HG02973 (cell line): Measurements from ENCODE around the gene UGCG.
"Not testable (repeated sequence)": the region's sequence is repeated elsewhere in the genome, so short reads cannot be mapped to it uniquely, and the experiment has no call there.

Experiments used
- ATAC-seq: cut with Tn5 transposase; IDR thresholded peaks from one replicate; pipeline ENCODE4 v1.9.1; 2021; ENCODE audit warnings: moderate library complexity; ENCODE audit not compliant: unreplicated experiment

The UGCG gene

GRCh38 chr9:111895996-111896941, at the start of gene UGCG:
TSS of gene UGCG (plus strand) at chr9:111896814. CDS start at chr9:111897216, 402 bp downstream.
- ATAC-seq: peak; percentile 75

GRCh38 chr9:111851553-111851952, 45.1 kb upstream of the UGCG start:
- ATAC-seq: no peak

GRCh38 chr9:111852291-111852690, 44.3 kb upstream of the UGCG start:
- ATAC-seq: no peak

GRCh38 chr9:111853450-111853827, 43.2 kb upstream of the UGCG start:
- no peak for ATAC-seq

DNA sequence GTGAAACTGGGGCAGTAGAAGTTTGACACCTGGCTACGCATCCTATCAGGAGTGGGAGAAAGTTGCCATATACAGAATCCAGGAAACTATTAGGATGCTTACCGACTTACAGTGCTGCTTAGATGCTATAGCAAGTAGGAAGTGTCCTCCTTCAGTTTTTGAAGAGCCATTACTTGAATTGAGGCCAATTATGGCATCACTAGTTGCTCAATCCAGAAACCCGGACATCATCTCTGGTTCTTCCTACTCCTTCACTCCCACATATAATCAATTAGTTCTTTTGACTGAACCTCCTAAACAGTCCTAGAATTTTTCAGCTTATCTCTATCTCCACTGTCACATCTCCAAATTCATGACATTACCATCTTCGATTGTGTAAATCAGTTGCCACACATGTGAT, 41.8 kb upstream of the UGCG start:
- ATAC-seq: no peak

DNA sequence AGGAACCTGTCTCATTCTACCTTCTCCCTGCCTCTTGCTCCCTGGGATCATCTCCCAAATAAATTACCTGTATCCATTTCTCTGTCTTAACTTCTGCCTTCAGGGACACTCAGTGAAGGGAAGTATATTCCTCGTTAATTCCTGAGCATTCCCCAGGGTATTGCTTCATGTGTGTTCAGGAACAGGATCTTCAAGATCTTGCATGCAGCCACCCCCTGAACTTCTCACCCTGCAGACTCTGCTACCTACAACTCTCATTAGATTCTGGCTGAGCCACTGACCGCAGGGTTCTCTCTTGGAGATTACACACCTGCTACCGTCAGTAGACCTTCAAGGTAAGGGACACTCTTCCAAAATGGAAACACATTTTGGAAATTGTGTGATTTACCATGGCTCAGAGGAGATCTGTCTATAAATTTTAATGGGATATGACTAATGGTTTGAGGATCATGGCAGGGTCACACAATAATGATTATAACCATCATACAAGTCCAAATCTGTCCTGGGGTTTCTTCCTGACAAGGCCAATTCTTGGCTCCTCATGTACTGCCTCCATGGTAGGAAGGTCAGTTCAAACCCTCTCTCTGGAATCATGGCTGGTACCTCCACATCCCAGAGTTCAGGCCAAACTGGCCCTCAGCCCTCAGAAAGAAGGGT, 38.9 kb upstream of the UGCG start:
- ATAC-seq: no peak

DNA sequence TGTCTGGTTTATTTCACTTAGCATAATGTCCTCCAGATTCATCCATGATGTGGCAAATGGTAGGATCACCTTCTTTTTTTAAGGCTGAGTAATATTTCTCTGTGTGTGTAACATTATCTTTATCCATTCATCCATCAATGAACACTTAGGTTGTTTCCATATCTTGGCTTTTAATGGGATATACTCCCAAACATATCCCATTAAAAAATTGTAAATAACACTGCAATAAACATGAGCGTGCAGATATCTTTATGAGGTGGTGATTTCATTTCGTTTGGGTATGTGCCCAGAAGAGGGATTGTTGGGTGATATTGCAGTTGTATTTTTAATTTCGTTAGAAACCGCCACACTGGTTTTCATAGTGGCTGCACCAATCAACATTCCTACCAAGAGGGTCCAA, 36.2 kb upstream of the UGCG start:
- no peak for ATAC-seq

GRCh38 chr9:111863636-111864035, 33.0 kb upstream of the UGCG start:
- no peak for ATAC-seq

DNA sequence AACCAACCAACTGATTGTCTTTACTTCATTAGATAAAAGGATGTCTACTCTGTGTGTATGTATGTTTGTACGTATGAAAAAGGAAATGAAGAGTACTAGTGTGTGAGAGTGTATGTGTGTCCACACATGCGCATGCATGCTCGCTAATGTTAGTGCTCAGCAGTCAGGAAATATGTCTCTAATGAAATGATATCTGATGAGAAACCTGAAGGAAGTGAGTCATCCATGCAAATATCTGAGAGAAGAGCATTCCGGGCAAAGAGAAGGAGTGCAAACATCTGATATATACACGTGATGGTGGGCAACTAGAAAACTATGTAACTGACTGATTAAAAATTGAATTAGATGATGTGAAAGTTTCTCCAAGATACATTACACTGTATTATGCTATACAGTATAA, 29.6 kb upstream of the UGCG start:
- no peak for ATAC-seq

- ATAC-seq: no peak
These were observed 28.1 kb upstream of the UGCG start for GRCh38 chr9:111868475-111868874.

DNA sequence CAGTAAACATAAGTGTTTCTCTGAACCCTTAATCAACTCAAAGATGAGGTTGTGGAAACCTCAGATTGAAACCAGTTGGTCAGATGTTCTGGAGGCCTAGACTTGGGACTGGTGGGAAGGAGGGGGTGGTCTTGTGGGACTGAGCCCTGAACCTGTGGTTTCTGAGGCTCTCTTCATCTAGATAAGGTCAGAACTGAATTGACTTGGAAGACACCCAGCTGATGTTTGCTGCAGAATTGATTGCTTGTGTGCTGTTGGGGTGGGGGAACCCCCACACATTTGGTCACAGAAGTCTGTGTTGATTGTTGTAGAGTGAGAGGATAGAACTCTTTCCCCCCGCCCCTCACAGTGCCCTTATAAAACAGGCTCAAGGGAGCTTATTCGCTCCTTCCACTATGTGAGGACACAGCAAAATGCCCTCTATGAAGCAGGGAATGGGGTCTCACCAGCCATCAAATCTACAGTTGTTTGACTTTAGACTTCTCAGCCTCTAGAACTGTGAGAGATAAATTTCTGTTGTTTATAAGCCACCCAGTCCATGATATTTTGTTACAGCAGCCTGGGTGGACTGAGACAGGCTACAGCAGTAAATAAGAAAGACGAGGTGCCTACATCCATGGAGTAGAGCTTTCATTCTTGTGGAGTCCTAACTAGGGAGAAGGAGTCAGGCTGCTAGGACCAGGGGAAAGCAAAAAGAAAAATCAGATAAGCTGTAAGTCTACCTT, 25.7 kb upstream of the UGCG start:
- no peak for ATAC-seq

DNA sequence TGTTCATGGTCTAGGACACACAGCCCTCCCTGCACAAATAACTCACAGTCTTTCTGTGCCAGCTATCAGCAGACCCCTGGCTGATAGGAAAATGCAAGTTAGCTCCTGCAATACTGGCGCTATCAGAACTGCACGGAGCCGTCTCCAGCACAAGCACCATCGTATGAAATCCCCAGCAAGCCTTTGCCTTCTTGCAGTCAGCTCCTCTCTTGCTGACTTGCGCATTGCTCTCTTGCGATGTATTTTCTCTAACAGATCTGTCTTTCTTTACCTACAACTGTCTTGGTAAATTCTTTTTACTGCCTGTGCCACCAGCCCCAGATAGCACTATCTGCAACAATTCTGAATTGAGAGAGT, 25.1 kb upstream of the UGCG start:
- no peak for ATAC-seq

DNA sequence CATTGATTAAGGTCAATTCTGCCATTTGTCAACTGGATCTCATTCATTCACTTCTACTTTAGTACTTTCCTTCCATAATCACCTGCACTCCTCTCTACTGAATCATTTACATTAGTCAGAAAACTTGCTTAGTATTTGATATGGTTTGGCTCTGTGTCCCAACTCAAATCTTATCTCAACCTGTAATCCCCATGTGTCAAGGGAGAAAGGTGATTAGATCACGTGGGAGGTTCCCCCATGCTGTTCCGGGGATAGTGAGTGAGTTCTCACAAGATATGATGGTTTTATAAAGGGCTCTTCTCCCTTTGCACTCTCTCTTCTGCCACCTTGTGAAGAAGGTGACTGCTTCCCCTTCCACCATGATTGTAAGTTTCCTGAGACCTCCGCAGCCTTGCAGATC, 23.7 kb upstream of the UGCG start:
- no peak for ATAC-seq

GRCh38 chr9:111873901-111874300, 22.7 kb upstream of the UGCG start:
- no peak for ATAC-seq

DNA sequence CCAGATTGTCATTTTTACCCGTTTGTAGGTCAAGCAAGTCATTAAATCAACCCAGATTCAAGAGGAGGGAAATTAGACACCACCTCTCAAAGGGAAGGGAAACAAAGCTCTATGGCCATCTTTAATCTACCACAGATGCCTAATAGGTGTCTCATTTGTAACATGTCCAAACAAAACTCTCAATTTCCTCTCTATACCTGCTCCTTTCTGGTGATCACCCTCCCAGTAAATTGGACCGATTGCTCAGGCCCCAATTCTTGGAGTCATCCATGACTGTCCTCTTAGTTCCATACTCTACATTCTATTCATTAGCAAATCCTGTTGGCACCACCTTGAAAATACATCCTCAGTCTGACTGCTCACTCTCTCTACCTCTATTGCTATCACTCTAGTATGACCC, 22.1 kb upstream of the UGCG start:
- ATAC-seq: no peak

- not testable (repeated sequence) for ATAC-seq
These were observed 21.3 kb upstream of the UGCG start for GRCh38 chr9:111875291-111875690.

DNA sequence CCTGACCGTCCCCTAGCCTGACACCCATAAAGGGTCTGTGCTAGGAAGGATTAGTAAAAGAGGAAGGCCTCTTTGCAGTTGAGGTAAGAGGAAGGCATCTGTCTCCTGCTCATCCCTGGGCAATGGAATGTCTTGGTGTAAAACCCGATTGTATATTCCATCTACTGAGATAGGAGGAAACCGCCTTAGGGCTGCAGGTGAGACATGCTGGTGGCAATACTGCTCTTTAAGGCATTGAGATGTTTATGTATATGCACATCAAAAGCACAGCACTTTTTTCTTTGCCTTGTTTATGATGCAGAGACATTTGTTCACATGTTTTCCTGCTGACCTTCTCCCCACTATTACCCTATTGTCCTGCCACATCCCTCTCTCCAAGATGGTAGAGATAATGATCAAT, 20.9 kb upstream of the UGCG start:
- ATAC-seq: not testable (repeated sequence)

- ATAC-seq: no peak
These were observed 20.4 kb upstream of the UGCG start for GRCh38 chr9:111876179-111876578.

GRCh38 chr9:111877420-111877819, 19.2 kb upstream of the UGCG start:
- no peak for ATAC-seq

DNA sequence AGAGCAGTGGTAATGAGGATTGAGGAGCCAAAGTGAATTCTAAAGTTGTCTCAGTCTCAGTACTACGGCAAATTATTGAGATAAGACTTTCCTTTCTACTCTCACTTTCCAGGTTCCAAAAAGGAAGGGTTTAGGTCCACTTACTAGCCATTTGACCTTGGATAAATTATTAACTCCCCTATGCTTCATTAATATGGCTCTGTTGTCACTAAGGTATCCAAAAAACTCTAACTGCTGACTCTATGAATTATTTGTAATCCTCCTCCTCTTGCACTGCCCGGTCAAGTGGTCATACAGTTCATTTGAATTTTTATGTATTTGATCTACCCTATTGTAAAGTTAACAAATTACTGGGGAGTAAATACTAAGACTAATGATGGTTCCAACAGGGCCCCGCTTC, 17.7 kb upstream of the UGCG start:
- ATAC-seq: no peak

GRCh38 chr9:111886983-111887718, 9.5 kb upstream of the UGCG start:
- ATAC-seq: no peak
